Upper lobe of left lung (tissue), 6 donors: ENCODE results near the gene VEGFB. TPM values are rescaled to one million over a fixed set of nuclear protein-coding genes. Genes with fewer than 3 reads are reported as not detected.

ENCODE experiments used
- ATAC-seq, 2 donors: fragments of 200-7000 bp; cut with Tn5 transposase; one replicate each; pipeline ENCODE4 v1.9.1; 2022; ENCODE audit warnings: mild to moderate bottlenecking in 2 of 2, moderate library complexity in 2 of 2; ENCODE audit not compliant: low FRiP score in 2 of 2
- DNase-seq, 2 donors: peaks; one replicate each; pipeline ENCODE4 v3.0.0-alpha.2; 2019 to 2020
- H3K27ac ChIP-seq, 4 donors: fragments of 200-600 bp; sonication (generic); one replicate each; pipeline ENCODE4 v1.5.1; 2016 to 2019
- H3K27me3 ChIP-seq, 4 donors: fragments of 200-600 bp; sonication (generic); one replicate each; pipeline ENCODE4 v1.5.1; 2017 to 2019
- H3K36me3 ChIP-seq, 4 donors: fragments of 200-600 bp; sonication (generic); one replicate each; pipeline ENCODE4 v1.5.1; 2016 to 2019
- H3K4me1 ChIP-seq, 4 donors: fragments of 200-600 bp; sonication (generic); one replicate each; pipeline ENCODE4 v1.5.1; 2018 to 2019
- H3K4me3 ChIP-seq, 4 donors: fragments of 200-600 bp; sonication (generic); one replicate each; pipeline ENCODE4 v1.5.1; 2017 to 2019; ENCODE audit warnings: mild to moderate bottlenecking in 2 of 4, moderate library complexity in 1 of 4
- H3K9me3 ChIP-seq, 4 donors: fragments of 200-600 bp; sonication (generic); one replicate each; pipeline ENCODE4 v1.5.1; 2018 to 2019
- EP300 ChIP-seq, 4 donors: sonication (generic); formaldehyde crosslinking; IDR thresholded peaks; one replicate each; pipeline ENCODE4 v1.5.1; 2017; ENCODE audit warnings: antibody characterized with exemption in 4 of 4, control low read depth in 2 of 4
- POLR2A ChIP-seq, 4 donors: fragments of 450-650 bp; IDR thresholded peaks; one replicate each; pipeline ENCODE4 v1.5.1; 2016 to 2017; ENCODE audit warnings: antibody characterized with exemption in 4 of 4, mild to moderate bottlenecking in 2 of 4
- POLR2AphosphoS5 ChIP-seq, 2 donors: sonication (generic); formaldehyde crosslinking; IDR thresholded peaks; one replicate each; pipeline ENCODE4 v1.5.1; 2017; ENCODE audit warnings: antibody characterized with exemption in 2 of 2
- WGBS, 2 donors: methylation state at CpG; one replicate each; pipeline ENCODE4 v1.1.5; 2017 to 2018; 5-methylcytosine and 5-hydroxymethylcytosine counted together
- total RNA-seq, 6 donors: library from RNA; depleted of rRNA in 4 of 6; stranded (reverse); fragments of >200 nt in 4 of 6; gene quantifications; one replicate each; pipeline versions ENCODE4 v1.1.0 to v1.2.1, GENCODE V29; 2016 to 2021
- TF ChIP-seq, protein P1 (sequence below), 6 experiments: fragments of 450-650 bp in 4 of 6; fragments of 200-600 bp in 2 of 6; sonication (generic) in 2 of 6; IDR thresholded peaks; one replicate each; pipeline ENCODE4 v1.5.1; 2016 to 2019; ENCODE audit warnings: antibody characterized with exemption in 6 of 6
- donor health status: DM: no; HTN: no; CAD: no; lungs with moderate emphysema.
- donor health status: DM: no; HTN: yes; CAD: no; lungs with severe emphysema.

The VEGFB gene
- total RNA-seq, 6 donors from 2014 or later: 25.1 to 171 (median 124) TPM

DNA sequence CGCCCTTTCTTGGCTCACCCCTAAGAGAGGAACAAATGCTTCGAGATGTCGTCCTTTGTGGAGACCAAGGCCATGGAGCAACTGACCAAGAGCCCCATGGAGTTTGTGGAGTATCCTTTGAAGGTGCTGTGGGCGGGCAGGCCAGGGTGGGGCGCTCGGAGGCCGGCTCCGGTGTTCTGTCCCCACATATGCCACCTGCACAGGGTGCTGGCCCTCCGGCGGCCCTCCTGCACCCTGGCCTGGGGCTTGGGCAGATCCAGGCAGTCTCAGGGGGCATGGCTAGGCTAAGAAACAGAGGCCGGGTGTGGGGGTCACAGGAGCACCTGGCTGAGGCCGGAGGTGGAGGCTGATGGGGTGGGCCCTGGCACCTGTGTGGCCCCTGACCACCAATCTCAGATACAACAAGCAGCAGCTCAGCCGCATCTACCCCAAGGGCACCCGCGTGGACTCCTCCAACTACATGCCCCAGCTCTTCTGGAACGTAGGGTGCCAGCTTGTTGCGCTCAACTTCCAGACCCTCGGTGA is 27.2 kb downstream of the VEGFB start:
- ATAC-seq: no peak
- H3K9me3 ChIP-seq: no peaks in the 10 kb centered on the region
- TF ChIP-seq, protein P1, sequence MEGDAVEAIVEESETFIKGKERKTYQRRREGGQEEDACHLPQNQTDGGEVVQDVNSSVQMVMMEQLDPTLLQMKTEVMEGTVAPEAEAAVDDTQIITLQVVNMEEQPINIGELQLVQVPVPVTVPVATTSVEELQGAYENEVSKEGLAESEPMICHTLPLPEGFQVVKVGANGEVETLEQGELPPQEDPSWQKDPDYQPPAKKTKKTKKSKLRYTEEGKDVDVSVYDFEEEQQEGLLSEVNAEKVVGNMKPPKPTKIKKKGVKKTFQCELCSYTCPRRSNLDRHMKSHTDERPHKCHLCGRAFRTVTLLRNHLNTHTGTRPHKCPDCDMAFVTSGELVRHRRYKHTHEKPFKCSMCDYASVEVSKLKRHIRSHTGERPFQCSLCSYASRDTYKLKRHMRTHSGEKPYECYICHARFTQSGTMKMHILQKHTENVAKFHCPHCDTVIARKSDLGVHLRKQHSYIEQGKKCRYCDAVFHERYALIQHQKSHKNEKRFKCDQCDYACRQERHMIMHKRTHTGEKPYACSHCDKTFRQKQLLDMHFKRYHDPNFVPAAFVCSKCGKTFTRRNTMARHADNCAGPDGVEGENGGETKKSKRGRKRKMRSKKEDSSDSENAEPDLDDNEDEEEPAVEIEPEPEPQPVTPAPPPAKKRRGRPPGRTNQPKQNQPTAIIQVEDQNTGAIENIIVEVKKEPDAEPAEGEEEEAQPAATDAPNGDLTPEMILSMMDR (IDR thresholded peaks at IDR 0.05): no peak
- TF ChIP-seq POLR2A (IDR thresholded peaks at IDR 0.05): no peak
- H3K4me3 ChIP-seq: no peak overlapping the region
- WGBS, 2 donors: 95 to 96% methylated on average over 8 to 13 of the region's 18 CpGs
- H3K27ac ChIP-seq: no peak overlapping the region
- H3K27me3 ChIP-seq: no peaks in the 10 kb centered on the region
- peak in 1 of 2 donors; percentile 79 for DNase-seq
- no peaks in the 10 kb centered on the region for H3K4me1 ChIP-seq
- peaks cover 15 to 97% (median 84%) of the 10 kb centered on the region in 4 donors for H3K36me3 ChIP-seq

DNA sequence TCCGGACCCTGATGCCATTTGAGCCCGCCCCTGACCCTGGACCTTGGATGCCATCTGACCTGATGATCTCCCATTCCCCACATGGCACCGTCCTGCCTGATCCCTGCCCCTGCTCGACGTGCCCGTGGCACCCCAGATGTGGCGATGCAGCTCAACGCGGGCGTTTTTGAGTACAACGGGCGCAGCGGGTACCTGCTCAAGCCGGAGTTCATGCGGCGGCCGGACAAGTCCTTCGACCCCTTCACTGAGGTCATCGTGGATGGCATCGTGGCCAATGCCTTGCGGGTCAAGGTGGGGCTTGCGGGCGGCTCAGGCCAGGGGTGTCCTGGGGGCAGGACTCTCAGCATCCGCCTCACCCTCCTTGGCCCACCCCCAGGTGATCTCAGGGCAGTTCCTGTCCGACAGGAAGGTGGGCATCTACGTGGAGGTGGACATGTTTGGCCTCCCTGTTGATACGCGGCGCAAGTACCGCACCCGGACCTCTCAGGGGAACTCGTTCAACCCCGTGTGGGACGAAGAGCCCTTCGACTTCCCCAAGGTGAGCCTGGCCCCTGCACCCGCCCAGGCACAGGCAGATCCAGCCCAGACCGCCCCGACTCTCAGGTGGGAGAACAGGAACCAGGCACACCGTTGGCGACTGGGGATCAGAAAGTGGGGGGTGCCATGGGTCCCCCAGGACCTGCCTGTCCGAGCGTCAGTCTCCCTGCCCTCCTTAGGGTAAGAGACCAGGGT is 28.1 kb downstream of the VEGFB start:
- Histone ChIP-seq H3K27me3 (no peaks in the 10 kb centered on the region), H3K36me3 (peaks cover 14 to 94% (median 82%) of the 10 kb centered on the region in 4 donors), H3K4me3 (no peak overlapping the region), H3K4me1 (peaks cover 3 to 5% (median 5%) of the 10 kb centered on the region in 4 donors), H3K9me3 (no peaks in the 10 kb centered on the region), H3K27ac (no peak overlapping the region)
- ATAC-seq (no peak), DNase-seq (peak in 1 of 2 donors; percentile 78)
- 92 to 94% methylated on average over 32 to 36 of the region's 42 CpGs for WGBS, 2 donors
- TF ChIP-seq EP300 (IDR thresholded peaks at IDR 0.05): no peak
- TF ChIP-seq POLR2AphosphoS5 (IDR thresholded peaks at IDR 0.05): no peak
- TF ChIP-seq, protein P1 (IDR thresholded peaks at IDR 0.05): no peak
- TF ChIP-seq POLR2A (IDR thresholded peaks at IDR 0.05): no peak

- TF ChIP-seq, protein P1 (IDR thresholded peaks at IDR 0.05): no peak
- TF ChIP-seq EP300 (IDR thresholded peaks at IDR 0.05) (no peak), POLR2A (IDR thresholded peaks at IDR 0.05) (no peak), POLR2AphosphoS5 (IDR thresholded peaks at IDR 0.05) (no peak)
- 81 to 89% methylated on average over 12 to 22 of the region's 29 CpGs for WGBS, 2 donors
- no peak overlapping the region for H3K27ac ChIP-seq
Measured at GRCh38 chr11:64263021-64263946, 28.9 kb downstream of the VEGFB start.

DNA sequence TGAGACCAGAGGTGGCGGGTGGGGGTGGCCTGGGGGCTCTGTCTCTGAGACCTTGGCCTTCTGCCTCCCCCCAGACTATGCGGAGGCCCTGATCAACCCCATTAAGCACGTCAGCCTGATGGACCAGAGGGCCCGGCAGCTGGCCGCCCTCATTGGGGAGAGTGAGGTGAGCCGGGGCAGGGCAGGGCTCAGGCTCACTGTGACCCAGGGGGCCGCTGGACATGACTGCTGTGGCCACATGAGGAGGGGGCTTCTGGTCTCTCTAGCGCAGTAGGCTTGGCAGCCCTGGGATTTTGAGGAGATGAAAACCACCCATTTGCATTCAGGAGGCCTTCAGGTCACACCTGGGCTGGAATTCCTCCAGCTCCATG is 29.5 kb downstream of the VEGFB start:
- ATAC-seq (no peak), DNase-seq (peak in 1 of 2 donors; percentile 7)
- 80 to 99% methylated on average over 3 to 8 of the region's 8 CpGs for WGBS, 2 donors
- Histone ChIP-seq H3K36me3 (peaks cover 10 to 79% (median 70%) of the 10 kb centered on the region in 4 donors), H3K4me1 (peaks cover 17 to 20% (median 20%) of the 10 kb centered on the region in 4 donors), H3K4me3 (no peak overlapping the region), H3K27me3 (no peaks in the 10 kb centered on the region), H3K27ac (no peak overlapping the region), H3K9me3 (no peaks in the 10 kb centered on the region)
- no peak for TF ChIP-seq POLR2AphosphoS5 (IDR thresholded peaks at IDR 0.05)
- no peak for TF ChIP-seq POLR2A (IDR thresholded peaks at IDR 0.05)
- TF ChIP-seq, protein P1 (IDR thresholded peaks at IDR 0.05): no peak
- TF ChIP-seq EP300 (IDR thresholded peaks at IDR 0.05): no peak

More at GRCh38 chr11:64263021-64263946, 28.9 kb downstream of the VEGFB start:
- Histone ChIP-seq H3K36me3 (peaks cover 14 to 86% (median 76%) of the 10 kb centered on the region in 4 donors), H3K4me3 (no peak overlapping the region), H3K9me3 (no peaks in the 10 kb centered on the region), H3K27me3 (no peaks in the 10 kb centered on the region), H3K4me1 (peaks cover 10 to 14% (median 13%) of the 10 kb centered on the region in 4 donors)
- ATAC-seq (no peak), DNase-seq (no peak)
